ENCODE data around the gene ASPHD2.

ASPHD2 gene

DNA sequence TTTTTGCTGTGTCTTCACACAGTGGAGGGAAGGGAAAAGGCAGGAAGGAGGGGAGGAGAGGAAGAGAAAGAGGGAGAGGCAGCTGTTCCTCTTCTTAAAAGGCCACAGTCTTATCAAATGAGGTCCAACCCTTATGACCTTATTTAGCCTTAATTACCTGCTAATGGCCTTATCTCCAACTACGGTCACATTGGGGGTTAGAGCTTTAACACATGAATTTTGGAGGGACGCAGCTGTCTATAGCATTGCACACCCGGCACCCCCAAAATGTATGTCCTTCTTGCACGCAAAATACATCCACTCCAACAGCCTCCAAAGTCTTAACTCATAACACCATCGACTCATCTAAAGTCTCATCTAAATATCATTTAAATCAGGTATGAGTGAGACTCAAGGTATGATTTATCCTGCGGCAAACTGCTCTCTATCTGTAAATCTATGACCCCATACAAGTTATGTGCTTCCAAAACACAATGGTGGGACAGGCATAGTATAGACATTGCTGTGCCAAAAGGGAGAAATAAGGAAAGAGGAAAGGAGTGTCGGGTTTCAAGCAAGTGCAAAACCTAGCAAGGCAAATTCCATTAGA is 45.0 kb upstream of the ASPHD2 start:
- TF ChIP-seq ZFP3 (CRISPR knock-in tag; IDR thresholded peaks at IDR 0.05): no peak
- TF ChIP-seq ZC3H10 (CRISPR knock-in tag; IDR thresholded peaks at IDR 0.05): no peak
- TF ChIP-seq ZFP30 (CRISPR knock-in tag; IDR thresholded peaks at IDR 0.05): no peak
- TF ChIP-seq, protein P1, sequence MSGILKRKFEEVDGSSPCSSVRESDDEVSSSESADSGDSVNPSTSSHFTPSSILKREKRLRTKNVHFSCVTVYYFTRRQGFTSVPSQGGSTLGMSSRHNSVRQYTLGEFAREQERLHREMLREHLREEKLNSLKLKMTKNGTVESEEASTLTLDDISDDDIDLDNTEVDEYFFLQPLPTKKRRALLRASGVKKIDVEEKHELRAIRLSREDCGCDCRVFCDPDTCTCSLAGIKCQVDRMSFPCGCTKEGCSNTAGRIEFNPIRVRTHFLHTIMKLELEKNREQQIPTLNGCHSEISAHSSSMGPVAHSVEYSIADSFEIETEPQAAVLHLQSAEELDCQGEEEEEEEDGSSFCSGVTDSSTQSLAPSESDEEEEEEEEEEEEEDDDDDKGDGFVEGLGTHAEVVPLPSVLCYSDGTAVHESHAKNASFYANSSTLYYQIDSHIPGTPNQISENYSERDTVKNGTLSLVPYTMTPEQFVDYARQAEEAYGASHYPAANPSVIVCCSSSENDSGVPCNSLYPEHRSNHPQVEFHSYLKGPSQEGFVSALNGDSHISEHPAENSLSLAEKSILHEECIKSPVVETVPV (CRISPR knock-in tag; IDR thresholded peaks at IDR 0.05): no peak
- TF ChIP-seq ZNF565 (CRISPR knock-in tag; conservative IDR thresholded peaks at IDR 0.05; ENCODE audit: low read depth): no peak
- no peak for TF ChIP-seq TOX (CRISPR knock-in tag; IDR thresholded peaks at IDR 0.05; ENCODE audit: borderline replicate concordance)
- TF ChIP-seq, protein P2, sequence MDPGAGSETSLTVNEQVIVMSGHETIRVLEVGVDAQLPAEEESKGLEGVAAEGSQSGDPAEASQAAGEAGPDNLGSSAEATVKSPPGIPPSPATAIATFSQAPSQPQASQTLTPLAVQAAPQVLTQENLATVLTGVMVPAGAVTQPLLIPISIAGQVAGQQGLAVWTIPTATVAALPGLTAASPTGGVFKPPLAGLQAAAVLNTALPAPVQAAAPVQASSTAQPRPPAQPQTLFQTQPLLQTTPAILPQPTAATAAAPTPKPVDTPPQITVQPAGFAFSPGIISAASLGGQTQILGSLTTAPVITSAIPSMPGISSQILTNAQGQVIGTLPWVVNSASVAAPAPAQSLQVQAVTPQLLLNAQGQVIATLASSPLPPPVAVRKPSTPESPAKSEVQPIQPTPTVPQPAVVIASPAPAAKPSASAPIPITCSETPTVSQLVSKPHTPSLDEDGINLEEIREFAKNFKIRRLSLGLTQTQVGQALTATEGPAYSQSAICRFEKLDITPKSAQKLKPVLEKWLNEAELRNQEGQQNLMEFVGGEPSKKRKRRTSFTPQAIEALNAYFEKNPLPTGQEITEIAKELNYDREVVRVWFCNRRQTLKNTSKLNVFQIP (CRISPR knock-in tag; IDR thresholded peaks at IDR 0.05; ENCODE audit: borderline replicate concordance, low read depth): no peak
- TF ChIP-seq ISL1 (CRISPR knock-in tag; IDR thresholded peaks at IDR 0.05): no peak
- no peak for TF ChIP-seq ZNF70 (CRISPR knock-in tag; IDR thresholded peaks at IDR 0.05)
- no peak for TF ChIP-seq SNAI2 (CRISPR knock-in tag; IDR thresholded peaks at IDR 0.05)
- no peak for TF ChIP-seq PATZ1 (CRISPR knock-in tag; IDR thresholded peaks at IDR 0.05; ENCODE audit: borderline replicate concordance)
- no peak for TF ChIP-seq BACH2 (CRISPR knock-in tag; IDR thresholded peaks at IDR 0.05; ENCODE audit: borderline replicate concordance)
- no peak for TF ChIP-seq CREB5 (CRISPR knock-in tag; IDR thresholded peaks at IDR 0.05; ENCODE audit: low read depth)
- no peak for TF ChIP-seq GLIS3 (CRISPR knock-in tag; IDR thresholded peaks at IDR 0.05)
- no peak for ATAC-seq

DNA sequence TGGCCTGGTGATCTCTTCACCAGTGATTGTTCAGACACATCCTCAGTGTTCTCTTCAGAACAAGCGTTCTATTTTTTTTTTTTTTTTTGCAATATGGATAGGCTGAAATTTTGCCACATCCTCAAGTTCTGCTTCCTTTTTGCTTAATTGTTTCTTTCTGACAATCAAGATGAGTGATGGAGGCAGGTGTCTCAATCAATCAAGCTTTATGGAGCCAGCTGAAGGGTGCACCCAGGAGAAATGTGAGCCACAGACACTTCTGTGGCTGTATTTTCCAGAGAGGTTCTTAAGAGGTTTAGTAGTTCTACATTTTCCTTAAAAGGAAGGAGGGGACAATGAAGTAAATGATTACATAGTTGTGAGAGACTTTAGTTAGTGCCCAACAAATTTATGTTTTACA is 43.9 kb upstream of the ASPHD2 start:
- TF ChIP-seq ZFP30 (CRISPR knock-in tag; IDR thresholded peaks at IDR 0.05) (no peak), OSR1 (CRISPR knock-in tag; IDR thresholded peaks at IDR 0.05) (no peak), GLIS3 (CRISPR knock-in tag; IDR thresholded peaks at IDR 0.05) (no peak), ZC3H10 (CRISPR knock-in tag; IDR thresholded peaks at IDR 0.05) (no peak), ZNF8 (CRISPR knock-in tag; IDR thresholded peaks at IDR 0.05) (no peak), PATZ1 (CRISPR knock-in tag; IDR thresholded peaks at IDR 0.05; ENCODE audit: borderline replicate concordance) (no peak), BACH2 (CRISPR knock-in tag; IDR thresholded peaks at IDR 0.05; ENCODE audit: borderline replicate concordance) (no peak), ZFP3 (CRISPR knock-in tag; IDR thresholded peaks at IDR 0.05) (no peak), TOX (CRISPR knock-in tag; IDR thresholded peaks at IDR 0.05; ENCODE audit: borderline replicate concordance) (no peak), ISL1 (CRISPR knock-in tag; IDR thresholded peaks at IDR 0.05) (no peak), ZNF565 (CRISPR knock-in tag; conservative IDR thresholded peaks at IDR 0.05; ENCODE audit: low read depth) (no peak), TCF4 (CRISPR knock-in tag; IDR thresholded peaks at IDR 0.05; ENCODE audit: borderline replicate concordance) (no peak), CREB5 (CRISPR knock-in tag; IDR thresholded peaks at IDR 0.05; ENCODE audit: low read depth) (no peak), ESRRG (CRISPR knock-in tag; IDR thresholded peaks at IDR 0.05) (no peak), RARB (CRISPR knock-in tag; IDR thresholded peaks at IDR 0.05) (no peak), CSDC2 (CRISPR knock-in tag; IDR thresholded peaks at IDR 0.05) (no peak)
- TF ChIP-seq, protein P2 (CRISPR knock-in tag; IDR thresholded peaks at IDR 0.05; ENCODE audit: borderline replicate concordance, low read depth): no peak
- ATAC-seq: no peak
